ENCODE results near the gene PACSIN1.
"Not testable (repeated sequence)": the region's sequence is repeated elsewhere in the genome, so short reads cannot be mapped to it uniquely, and the experiment has no call there.

The PACSIN1 gene

DNA sequence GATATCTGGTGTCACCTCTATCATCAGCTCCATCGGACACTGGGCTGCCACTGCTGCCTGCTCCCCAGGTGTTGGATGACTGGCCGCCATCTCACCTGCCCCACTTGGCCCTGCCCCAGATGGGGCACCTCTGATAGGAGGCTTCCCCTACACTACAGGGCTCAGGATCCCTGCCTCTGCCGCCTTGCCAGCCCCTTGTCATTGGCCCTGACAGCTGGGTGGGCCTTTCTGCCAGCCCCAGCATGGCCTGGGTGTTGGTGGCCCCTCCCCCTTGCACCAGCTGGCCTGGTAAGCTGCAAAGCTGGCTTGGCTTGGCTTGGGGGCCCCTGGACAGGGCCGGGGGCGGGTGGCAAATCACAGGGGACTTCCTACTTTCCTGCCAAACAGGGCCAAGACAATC lies 10.6 kb downstream of the PACSIN1 start:
- Histone ChIP-seq H3K27me3 (ENCODE audit: low read depth, low read length) (no peaks in the 10 kb centered on the region), H3K36me3 (replicated peaks; ENCODE audit: low read depth, low read length) (no peaks in the 10 kb centered on the region), H3K4me3 (ENCODE audit: low read length) (no peak overlapping the region), H3K9me3 (ENCODE audit: insufficient read depth, low read length) (no peaks in the 10 kb centered on the region), H2AFZ (ENCODE audit: low read depth, low read length) (no peak overlapping the region), H3K4me2 (ENCODE audit: low read length) (no peak overlapping the region), H4K20me1 (ENCODE audit: insufficient read depth, low read length) (no peaks in the 10 kb centered on the region), H3K4me1 (ENCODE audit: low read length) (no peaks in the 10 kb centered on the region), H3K79me2 (ENCODE audit: low read length) (no peaks in the 10 kb centered on the region), H3K27ac (ENCODE audit: low read length) (no peak overlapping the region), H3K9ac (ENCODE audit: low read length) (no peak overlapping the region)
- TF ChIP-seq EZH2phosphoT487 (IDR thresholded peaks at IDR 0.05; ENCODE audit: low read depth) = no peak
- TF ChIP-seq, protein P1, sequence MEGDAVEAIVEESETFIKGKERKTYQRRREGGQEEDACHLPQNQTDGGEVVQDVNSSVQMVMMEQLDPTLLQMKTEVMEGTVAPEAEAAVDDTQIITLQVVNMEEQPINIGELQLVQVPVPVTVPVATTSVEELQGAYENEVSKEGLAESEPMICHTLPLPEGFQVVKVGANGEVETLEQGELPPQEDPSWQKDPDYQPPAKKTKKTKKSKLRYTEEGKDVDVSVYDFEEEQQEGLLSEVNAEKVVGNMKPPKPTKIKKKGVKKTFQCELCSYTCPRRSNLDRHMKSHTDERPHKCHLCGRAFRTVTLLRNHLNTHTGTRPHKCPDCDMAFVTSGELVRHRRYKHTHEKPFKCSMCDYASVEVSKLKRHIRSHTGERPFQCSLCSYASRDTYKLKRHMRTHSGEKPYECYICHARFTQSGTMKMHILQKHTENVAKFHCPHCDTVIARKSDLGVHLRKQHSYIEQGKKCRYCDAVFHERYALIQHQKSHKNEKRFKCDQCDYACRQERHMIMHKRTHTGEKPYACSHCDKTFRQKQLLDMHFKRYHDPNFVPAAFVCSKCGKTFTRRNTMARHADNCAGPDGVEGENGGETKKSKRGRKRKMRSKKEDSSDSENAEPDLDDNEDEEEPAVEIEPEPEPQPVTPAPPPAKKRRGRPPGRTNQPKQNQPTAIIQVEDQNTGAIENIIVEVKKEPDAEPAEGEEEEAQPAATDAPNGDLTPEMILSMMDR (IDR thresholded peaks at IDR 0.05; ENCODE audit: low read depth, low read length) = no peak

DNA sequence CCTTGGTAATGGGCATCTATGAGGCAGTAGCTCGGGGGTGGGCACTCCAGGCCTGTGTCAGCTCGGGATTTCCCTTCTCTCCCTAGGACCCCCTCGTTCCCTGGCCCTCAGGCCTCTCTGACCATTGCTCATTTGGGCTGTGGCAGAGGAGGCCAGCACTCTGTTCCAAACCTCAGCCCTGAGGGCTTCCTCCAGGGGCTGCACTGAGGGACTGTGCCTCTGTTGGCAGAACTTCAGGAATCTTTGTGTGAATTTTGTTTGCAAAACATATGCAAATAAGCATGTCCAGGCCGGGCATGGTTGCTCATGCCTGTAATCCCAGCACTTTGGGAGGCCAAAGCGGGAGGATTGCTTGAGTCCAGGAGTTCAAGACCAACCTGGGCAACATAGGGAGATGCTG lies 11.0 kb downstream of the PACSIN1 start:
- no peak overlapping the region for H3K27ac ChIP-seq (ENCODE audit: low read length)

DNA sequence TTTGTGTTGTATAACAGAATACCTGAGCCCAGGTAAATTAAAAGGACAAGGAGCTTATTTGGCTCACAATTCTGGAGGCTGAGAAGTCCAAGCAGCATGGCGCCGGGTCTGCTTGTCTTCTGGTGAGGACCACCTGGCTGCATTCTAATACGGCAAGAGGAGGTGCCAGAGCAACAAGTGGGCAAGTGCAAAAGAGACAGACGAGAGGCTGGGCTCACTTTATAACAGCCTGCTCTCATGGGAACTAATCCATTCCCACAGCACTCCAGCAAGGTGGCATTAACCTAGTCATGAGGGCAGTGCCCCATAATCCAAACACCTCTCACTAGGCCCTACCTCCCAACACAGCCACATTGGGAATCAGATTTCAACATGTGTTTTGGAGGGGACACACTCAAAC lies 12.9 kb downstream of the PACSIN1 start:
- H3K4me2 ChIP-seq (ENCODE audit: low read length) = no peak overlapping the region
- H3K27ac ChIP-seq (ENCODE audit: low read length) = no peak overlapping the region
- no peaks in the 10 kb centered on the region for H3K79me2 ChIP-seq (ENCODE audit: low read length)
- no peak overlapping the region for H3K4me3 ChIP-seq (ENCODE audit: low read length)
- no peaks in the 10 kb centered on the region for H3K9me3 ChIP-seq (ENCODE audit: insufficient read depth, low read length)
- no peak for TF ChIP-seq EZH2phosphoT487 (IDR thresholded peaks at IDR 0.05; ENCODE audit: low read depth)
- H2AFZ ChIP-seq (ENCODE audit: low read depth, low read length) = no peak overlapping the region
- no peak overlapping the region for H3K9ac ChIP-seq (ENCODE audit: low read length)
- no peaks in the 10 kb centered on the region for H3K36me3 ChIP-seq (replicated peaks; ENCODE audit: low read depth, low read length)
- no peaks in the 10 kb centered on the region for H3K27me3 ChIP-seq (ENCODE audit: low read depth, low read length)
- no peaks in the 10 kb centered on the region for H4K20me1 ChIP-seq (ENCODE audit: insufficient read depth, low read length)
- H3K4me1 ChIP-seq (ENCODE audit: low read length) = no peaks in the 10 kb centered on the region

More for the DNA sequence above, 11.0 kb downstream of the PACSIN1 start:
- Histone ChIP-seq H3K79me2 (ENCODE audit: low read length) (no peaks in the 10 kb centered on the region), H3K9ac (ENCODE audit: low read length) (no peak overlapping the region), H2AFZ (ENCODE audit: low read depth, low read length) (no peak overlapping the region), H3K27me3 (ENCODE audit: low read depth, low read length) (no peaks in the 10 kb centered on the region), H3K9me3 (ENCODE audit: insufficient read depth, low read length) (no peaks in the 10 kb centered on the region), H3K4me2 (ENCODE audit: low read length) (no peak overlapping the region), H3K36me3 (replicated peaks; ENCODE audit: low read depth, low read length) (no peaks in the 10 kb centered on the region), H4K20me1 (ENCODE audit: insufficient read depth, low read length) (no peaks in the 10 kb centered on the region), H3K4me1 (ENCODE audit: low read length) (no peaks in the 10 kb centered on the region), H3K4me3 (ENCODE audit: low read length) (no peak overlapping the region)
- TF ChIP-seq, protein P1 (IDR thresholded peaks at IDR 0.05; ENCODE audit: low read depth, low read length) = no peak
- TF ChIP-seq EZH2phosphoT487 (IDR thresholded peaks at IDR 0.05; ENCODE audit: low read depth) = no peak

DNA sequence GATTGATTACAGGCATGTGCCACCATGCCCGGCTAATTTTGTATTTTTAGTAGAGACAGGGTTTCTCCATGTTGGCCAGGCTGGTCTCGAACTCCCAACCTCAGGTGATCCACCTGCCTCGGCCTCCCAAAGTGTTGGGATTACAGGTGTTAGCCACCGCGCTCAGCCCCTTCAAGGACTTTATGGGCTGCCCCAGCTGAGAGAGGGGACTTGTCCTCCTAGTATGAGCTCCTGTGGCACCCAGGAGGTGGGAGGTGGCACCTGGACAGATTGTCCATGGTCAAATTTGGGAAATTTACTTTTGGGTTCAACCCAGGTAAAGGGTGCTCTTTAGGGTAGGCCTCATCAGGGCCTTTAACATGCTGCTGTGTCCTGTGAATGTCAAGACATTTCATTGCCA lies 17.9 kb downstream of the PACSIN1 start:
- H3K9ac ChIP-seq (ENCODE audit: low read length); H4K20me1 ChIP-seq (ENCODE audit: insufficient read depth, low read length); H3K79me2 ChIP-seq (ENCODE audit: low read length); H3K9me3 ChIP-seq (ENCODE audit: insufficient read depth, low read length); H3K36me3 ChIP-seq (replicated peaks; ENCODE audit: low read depth, low read length); H3K4me3 ChIP-seq (ENCODE audit: low read length); H2AFZ ChIP-seq (ENCODE audit: low read depth, low read length); H3K27ac ChIP-seq (ENCODE audit: low read length); H3K4me1 ChIP-seq (ENCODE audit: low read length); H3K27me3 ChIP-seq (ENCODE audit: low read depth, low read length); H3K4me2 ChIP-seq (ENCODE audit: low read length): not testable (repeated sequence)

DNA sequence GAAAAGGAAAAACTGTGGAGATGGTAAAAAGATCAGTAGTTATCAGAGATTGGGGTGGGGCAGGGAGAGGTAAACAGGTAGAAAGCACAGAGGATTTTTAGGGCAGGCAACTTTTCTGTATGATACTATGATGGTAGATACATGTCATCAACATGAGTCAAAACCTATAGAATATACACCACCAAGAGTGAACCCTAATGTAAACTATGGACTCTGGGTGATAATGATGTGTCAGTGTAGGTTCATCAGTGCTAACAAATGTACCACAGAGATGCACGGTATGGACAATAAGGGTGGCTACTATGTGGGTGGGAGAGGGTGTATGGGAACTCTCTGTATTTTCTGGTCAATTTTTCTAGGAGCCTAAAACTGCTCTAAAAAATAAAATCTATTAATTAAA lies 18.5 kb downstream of the PACSIN1 start:
- Histone ChIP-seq H3K27ac (ENCODE audit: low read length) (no peak overlapping the region), H2AFZ (ENCODE audit: low read depth, low read length) (no peak overlapping the region), H3K9ac (ENCODE audit: low read length) (no peak overlapping the region), H3K4me3 (ENCODE audit: low read length) (no peak overlapping the region), H3K4me1 (ENCODE audit: low read length) (peaks cover 7% of the 10 kb centered on the region), H3K79me2 (ENCODE audit: low read length) (no peaks in the 10 kb centered on the region), H3K9me3 (ENCODE audit: insufficient read depth, low read length) (no peaks in the 10 kb centered on the region), H3K4me2 (ENCODE audit: low read length) (no peak overlapping the region), H4K20me1 (ENCODE audit: insufficient read depth, low read length) (no peaks in the 10 kb centered on the region), H3K27me3 (ENCODE audit: low read depth, low read length) (no peaks in the 10 kb centered on the region), H3K36me3 (replicated peaks; ENCODE audit: low read depth, low read length) (no peaks in the 10 kb centered on the region)
- TF ChIP-seq EZH2phosphoT487 (IDR thresholded peaks at IDR 0.05; ENCODE audit: low read depth) = no peak
